ENCODE data around the gene RHBG. TPM values are rescaled to one million over a fixed set of nuclear protein-coding genes. Genes with fewer than 3 reads are reported as not detected.

Gene RHBG
- polyA plus RNA-seq, 1 donor (not counting 4 experiments of a cell fraction or from before 2014, with no cell fraction given), result not detected

GRCh38 chr1:156433602-156434001, 64.6 kb downstream of the RHBG start:
- Histone ChIP-seq H4K20me1 (ENCODE audit: control insufficient read depth, extremely low read depth, insufficient read depth, low read length) (no peaks in the 10 kb centered on the region), H3K9ac (ENCODE audit: control insufficient read depth, extremely low read depth, insufficient read depth, low read length) (no peak overlapping the region), H3K79me2 (ENCODE audit: control insufficient read depth, insufficient read depth, low read length) (no peaks in the 10 kb centered on the region), H3K36me3 (ENCODE audit: control insufficient read depth in 2 of 2, extremely low read depth in 1 of 2, insufficient read depth in 2 of 2, low read length in 2 of 2) (no peaks in the 10 kb centered on the region), H3K9me3 (ENCODE audit: control insufficient read depth, low read depth, low read length) (no peaks in the 10 kb centered on the region), H3K4me2 (ENCODE audit: control insufficient read depth, extremely low read depth, insufficient read depth, low read depth, low read length) (no peak overlapping the region), H3K9me1 (ENCODE audit: control insufficient read depth, extremely low read depth, insufficient read depth, low read length) (no peaks in the 10 kb centered on the region), H3K4me3 (ENCODE audit: control insufficient read depth in 2 of 3, extremely low read depth in 1 of 3, insufficient read depth in 2 of 3, low read depth in 1 of 3, low read length in 3 of 3) (no peak overlapping the region), H3K4me1 (ENCODE audit: control insufficient read depth, extremely low read depth, insufficient read depth, low read length) (peaks cover 3% of the 10 kb centered on the region), H2AFZ (ENCODE audit: control insufficient read depth, low read length) (no peak overlapping the region), H3K27me3 (ENCODE audit: control insufficient read depth, extremely low read depth, insufficient read depth, low read length) (peaks cover 89% of the 10 kb centered on the region), H3K27ac (ENCODE audit: control insufficient read depth, insufficient read depth, low read length) (no peak overlapping the region)
- TF ChIP-seq EZH2 (IDR thresholded peaks at IDR 0.05; ENCODE audit: low read length), result no peak
- no peak for TF ChIP-seq CTCF (optimal IDR thresholded peaks at IDR 0.05 in 1 of 3, IDR thresholded peaks at IDR 0.05 in 1 of 3, conservative IDR thresholded peaks at IDR 0.05 in 1 of 3; ENCODE audit: extremely low read depth in 1 of 3, insufficient read depth in 2 of 3, low read length in 3 of 3)
- FAIRE-seq, result no peak
- dilution Hi-C loops (cut with MboI; ENCODE audit: extremely low pct_ligation_motif_present, low sequenced_read_pairs), result no loop called here
- DNase-seq (ENCODE audit: low read depth, low spot score), result no peak

Small RNA genes within 50 kb of the gene (small RNA-seq; reads per million reads assigned to genes)
- 0 reads per million in 3 experiments for gene MIR9-1 (ENCODE audit: insufficient read length in 3 of 3, low read depth in 3 of 3, low replicate concordance in 1 of 3)

Other genes with a start within 250 kb of the RHBG start
- 5.7 to 11.0 TPM (median 7.9 TPM) in 3 replicates for gene SEMA4A, start 215.6 kb upstream of the RHBG start, polyA plus RNA-seq
- 24.4 to 36.8 TPM (median 25.3 TPM) in 3 replicates for gene SLC25A44, start 175.1 kb upstream of the RHBG start, polyA plus RNA-seq
- 31.9 to 50.8 TPM (median 41.0 TPM) in 3 replicates for gene PMF1, start 156.2 kb upstream of the RHBG start, polyA plus RNA-seq
- gene BGLAP, start 127.0 kb upstream of the RHBG start, polyA plus RNA-seq, result 0.12 to 0.45 TPM (median 0.23 TPM) in 3 replicates
- gene PAQR6, start 121.2 kb upstream of the RHBG start, polyA plus RNA-seq, result 0.78 to 2.2 TPM (median 1.00 TPM) in 3 replicates
- 22.4 to 28.2 TPM (median 27.8 TPM) in 3 replicates for gene SMG5, start 86.4 kb upstream of the RHBG start, polyA plus RNA-seq
- 9.6 to 31.8 TPM (median 14.2 TPM) in 3 replicates for gene TMEM79, start 84.9 kb upstream of the RHBG start, polyA plus RNA-seq
- 12.5 to 28.0 TPM (median 13.7 TPM) in 3 replicates for gene GLMP, start 73.5 kb upstream of the RHBG start, polyA plus RNA-seq
- gene VHLL, start 69.9 kb upstream of the RHBG start, polyA plus RNA-seq, result 0.22 TPM in 1 of 3 replicates, not detected in the others
- gene CCT3, start 30.9 kb upstream of the RHBG start, polyA plus RNA-seq, result 477 to 530 TPM (median 499 TPM) in 3 replicates
- 2.2 to 5.4 TPM (median 2.5 TPM) in 3 replicates for gene TSACC, start 30.7 kb upstream of the RHBG start, polyA plus RNA-seq
- gene MEF2D, start 131.6 kb downstream of the RHBG start, polyA plus RNA-seq, result 8.7 to 11.5 TPM (median 9.3 TPM) in 3 replicates
- gene IQGAP3, start 203.4 kb downstream of the RHBG start, polyA plus RNA-seq, result 1.5 to 5.7 TPM (median 5.3 TPM) in 3 replicates
- not detected in 3 replicates for gene TTC24, start 210.5 kb downstream of the RHBG start, polyA plus RNA-seq
- gene NAXE, start 222.6 kb downstream of the RHBG start, polyA plus RNA-seq, result 74.7 to 93.4 TPM (median 81.3 TPM) in 3 replicates
- gene GPATCH4, start 232.3 kb downstream of the RHBG start, polyA plus RNA-seq, result 31.8 to 48.9 TPM (median 43.5 TPM) in 3 replicates

All from keratinocyte (primary cell).